Kidney epithelial cell (primary cell): ENCODE measurements around the gene ZNF213. TPM values are rescaled to one million over a fixed set of nuclear protein-coding genes. Genes with fewer than 3 reads are reported as not detected.

ENCODE experiments used
- DNase-seq: peaks from one replicate; pipeline ENCODE4 v3.0.0-alpha.2; 2010; ENCODE audit warnings: low read depth
- H3K27me3 ChIP-seq: 2 replicates; pipeline ENCODE4 v1.6.0; 2011; ENCODE audit warnings: low read length; ENCODE audit not compliant: control insufficient read depth, insufficient read depth
- H3K36me3 ChIP-seq: 2 replicates; pipeline ENCODE4 v1.5.1; 2011; ENCODE audit warnings: low read length; ENCODE audit not compliant: control insufficient read depth, insufficient read depth
- H3K4me3 ChIP-seq: 2 replicates; pipeline ENCODE4 v1.5.1; 2011; ENCODE audit warnings: low read depth, mild to moderate bottlenecking, control low read depth, low read length
- total RNA-seq: library from RNA; depleted of rRNA; stranded (reverse); fragments of >200 nt; gene quantifications from 2 replicates; pipeline ENCODE4 v1.2.3, GENCODE V29; 2015
- TF ChIP-seq, protein P1 (sequence below): IDR thresholded peaks from 2 replicates; pipeline ENCODE4 v1.5.1; 2011; ENCODE audit warnings: mild to moderate bottlenecking, moderate library complexity, low read length, control low read depth, inconsistent platforms; ENCODE audit not compliant: insufficient read depth, poor library complexity, severe bottlenecking

The ZNF213 gene
- total RNA-seq, 1 donor from 2014 or later, result 13.7 TPM

DNA sequence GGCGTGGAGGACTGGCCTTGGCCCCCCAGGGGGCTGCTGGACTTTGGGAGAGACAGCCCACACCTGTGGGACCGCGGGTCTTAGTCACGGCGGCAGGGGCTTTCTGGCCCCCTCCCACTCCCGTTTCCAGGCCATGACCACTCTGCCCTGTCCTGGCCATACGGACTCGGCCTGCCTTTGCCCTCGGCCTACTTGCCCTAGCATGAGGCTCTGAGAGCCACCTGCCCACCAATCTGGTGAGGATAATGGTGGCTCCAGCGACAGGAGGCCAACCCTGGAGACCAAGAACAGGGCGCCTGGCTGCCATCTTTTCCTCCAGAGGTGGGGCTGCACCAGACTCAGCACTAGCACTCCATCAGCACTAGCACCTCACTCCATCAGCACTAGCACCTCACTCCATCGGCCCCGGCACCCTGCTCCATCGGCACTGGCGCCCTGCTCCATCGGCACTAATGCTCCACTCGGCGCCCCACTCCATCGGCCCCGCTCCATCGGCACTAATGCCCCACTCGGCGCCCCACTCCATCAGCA lies 7.0 kb downstream of the ZNF213 start:
- Histone ChIP-seq H3K36me3 (peaks cover 2% of the 10 kb centered on the region), H3K4me3 (no peak overlapping the region), H3K27me3 (no peaks in the 10 kb centered on the region)
- DNase-seq, result no peak
- TF ChIP-seq, protein P1, sequence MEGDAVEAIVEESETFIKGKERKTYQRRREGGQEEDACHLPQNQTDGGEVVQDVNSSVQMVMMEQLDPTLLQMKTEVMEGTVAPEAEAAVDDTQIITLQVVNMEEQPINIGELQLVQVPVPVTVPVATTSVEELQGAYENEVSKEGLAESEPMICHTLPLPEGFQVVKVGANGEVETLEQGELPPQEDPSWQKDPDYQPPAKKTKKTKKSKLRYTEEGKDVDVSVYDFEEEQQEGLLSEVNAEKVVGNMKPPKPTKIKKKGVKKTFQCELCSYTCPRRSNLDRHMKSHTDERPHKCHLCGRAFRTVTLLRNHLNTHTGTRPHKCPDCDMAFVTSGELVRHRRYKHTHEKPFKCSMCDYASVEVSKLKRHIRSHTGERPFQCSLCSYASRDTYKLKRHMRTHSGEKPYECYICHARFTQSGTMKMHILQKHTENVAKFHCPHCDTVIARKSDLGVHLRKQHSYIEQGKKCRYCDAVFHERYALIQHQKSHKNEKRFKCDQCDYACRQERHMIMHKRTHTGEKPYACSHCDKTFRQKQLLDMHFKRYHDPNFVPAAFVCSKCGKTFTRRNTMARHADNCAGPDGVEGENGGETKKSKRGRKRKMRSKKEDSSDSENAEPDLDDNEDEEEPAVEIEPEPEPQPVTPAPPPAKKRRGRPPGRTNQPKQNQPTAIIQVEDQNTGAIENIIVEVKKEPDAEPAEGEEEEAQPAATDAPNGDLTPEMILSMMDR, result no peak

- H3K4me3 ChIP-seq, result no peak overlapping the region
- TF ChIP-seq, protein P1, result no peak
- peaks cover 2% of the 10 kb centered on the region for H3K36me3 ChIP-seq
- no peak for DNase-seq
- no peaks in the 10 kb centered on the region for H3K27me3 ChIP-seq
Measured at GRCh38 chr16:3142327-3142726, 7.5 kb downstream of the ZNF213 start.

- Histone ChIP-seq H3K4me3 (no peak overlapping the region), H3K27me3 (no peaks in the 10 kb centered on the region), H3K36me3 (peaks cover 2% of the 10 kb centered on the region)
- DNase-seq, result no peak
- TF ChIP-seq, protein P1, result no peak
Measured at GRCh38 chr16:3142770-3143169, 7.9 kb downstream of the ZNF213 start.

DNA sequence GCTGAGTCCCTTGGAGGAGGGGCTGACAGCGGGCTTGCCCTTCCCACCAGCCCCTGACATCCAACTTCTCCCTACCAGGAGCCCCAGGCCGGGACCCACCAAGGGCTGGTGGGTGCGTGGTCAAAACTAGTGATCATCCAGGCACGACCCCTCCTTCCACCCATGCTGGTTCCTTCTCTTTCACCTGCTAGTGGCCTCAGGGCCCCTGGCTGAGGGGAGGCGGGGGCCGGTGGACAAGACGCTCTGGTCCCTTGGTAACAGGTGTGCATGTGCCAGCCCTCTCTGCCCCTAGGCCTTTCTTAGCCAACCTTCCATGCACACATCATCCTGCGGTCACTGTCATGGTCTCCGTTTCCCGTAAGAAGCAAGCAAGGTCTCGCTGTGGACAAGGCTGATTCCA lies 8.4 kb downstream of the ZNF213 start:
- no peak for DNase-seq
- Histone ChIP-seq H3K36me3 (peaks cover 2% of the 10 kb centered on the region), H3K27me3 (no peaks in the 10 kb centered on the region), H3K4me3 (no peak overlapping the region)
- TF ChIP-seq, protein P1, result no peak

GRCh38 chr16:3143598-3144320 lies 8.9 kb downstream of the ZNF213 start:
- peaks cover 2% of the 10 kb centered on the region for H3K36me3 ChIP-seq
- TF ChIP-seq, protein P1, result no peak

More at GRCh38 chr16:3143598-3144320, 8.9 kb downstream of the ZNF213 start:
- Histone ChIP-seq H3K27me3 (no peaks in the 10 kb centered on the region), H3K4me3 (no peak overlapping the region)
- no peak for DNase-seq
